NCI-H2227 treated with DMSO at 0.1 percent for 48 hours (cell line): ENCODE measurements around the gene APOC4.

Experiments used
- DNase-seq: peaks from one replicate; lab custom pipeline; 2025; lab: John Stamatoyannopoulos, UW

Gene APOC4

GRCh38 chr19:44993926-44994537, 52.0 kb downstream of the APOC4 start:
- no peak for DNase-seq
